K562 (cell line): ENCODE data around the gene SELENOI. TPM values are rescaled to one million over a fixed set of nuclear protein-coding genes. Genes with fewer than 3 reads are reported as not detected.
A peak's percentile ranks its signal among the peaks of the same experiment; 100 is the strongest.

Experiments
- CBX1 ChIP-seq: sonication (generic); IDR thresholded peaks from 2 replicates; pipeline ENCODE4 v1.6.1; 2016; ENCODE audit warnings: antibody characterized with exemption, low read depth, mild to moderate bottlenecking
- CEBPB ChIP-seq: fragments of 450-650 bp; IDR thresholded peaks from 2 replicates; pipeline ENCODE4 v1.6.1; 2016; ENCODE audit warnings: missing genetic modification characterization, missing compliant biosample characterization
- CHD2 ChIP-seq: IDR thresholded peaks from 2 replicates; pipeline ENCODE4 v1.6.1; 2011; ENCODE audit warnings: low read depth, low read length
- CREB1 ChIP-seq, 2 experiments: sonication (generic) in 1 of 2; formaldehyde crosslinking in 1 of 2; IDR thresholded peaks; 2 replicates each; pipeline versions ENCODE4 v1.6.1 to v1.8.0; 2012 to 2022; ENCODE audit warnings: inconsistent platforms in 1 of 2, mild to moderate bottlenecking in 1 of 2, missing genetic modification reagents in 1 of 2, moderate library complexity in 1 of 2
- DDX20 ChIP-seq: fragments of 450-650 bp; IDR thresholded peaks from 2 replicates; pipeline ENCODE4 v1.6.1; 2016; ENCODE audit warnings: missing genetic modification characterization, low read depth, mild to moderate bottlenecking, missing compliant biosample characterization, moderate library complexity
- E4F1 ChIP-seq: fragments of 250-450 bp; sonication (Bioruptor Pico); IDR thresholded peaks from 2 replicates; pipeline ENCODE4 v1.5.0; 2021; ENCODE audit warnings: mild to moderate bottlenecking, borderline replicate concordance
- GABPB1 ChIP-seq: sonication (generic); formaldehyde crosslinking; IDR thresholded peaks from 2 replicates; pipeline ENCODE4 v1.8.0; 2022; ENCODE audit warnings: mild to moderate bottlenecking, missing genetic modification reagents
- HDAC3 ChIP-seq: fragments of 450-650 bp; IDR thresholded peaks from 2 replicates; pipeline ENCODE4 v1.6.1; 2018; ENCODE audit warnings: borderline replicate concordance, mild to moderate bottlenecking, moderate library complexity; ENCODE audit not compliant: partially characterized antibody
- ID3 ChIP-seq, 2 experiments: fragments of 250-450 bp in 1 of 2; fragments of 450-650 bp in 1 of 2; sonication (Bioruptor Pico) in 1 of 2; IDR thresholded peaks; 2 replicates each; pipeline versions ENCODE4 v1.6.1 to v1.8.0; 2016 to 2021; ENCODE audit warnings: mild to moderate bottlenecking in 2 of 2, moderate library complexity in 2 of 2, missing compliant biosample characterization in 1 of 2, missing genetic modification characterization in 1 of 2
- JUNB ChIP-seq: fragments of 450-650 bp; formaldehyde crosslinking; conservative IDR thresholded peaks from 2 replicates; pipeline ENCODE4 v1.4.0; 2020; ENCODE audit warnings: mild to moderate bottlenecking
- LEF1 ChIP-seq: fragments of 450-650 bp; IDR thresholded peaks from 2 replicates; pipeline ENCODE4 v1.6.1; 2016; ENCODE audit warnings: mild to moderate bottlenecking
- MLLT1 ChIP-seq, 2 experiments: fragments of 450-650 bp; IDR thresholded peaks; 2 replicates each; pipeline ENCODE4 v1.6.1; 2016
- MXD1 ChIP-seq: fragments of 250-450 bp; sonication (Bioruptor Pico); IDR thresholded peaks from 2 replicates; pipeline ENCODE4 v1.8.0; 2021; ENCODE audit warnings: borderline replicate concordance, mild to moderate bottlenecking, moderate library complexity; ENCODE audit not compliant: poor library complexity, severe bottlenecking
- NR2F6 ChIP-seq: fragments of 450-650 bp; formaldehyde crosslinking; IDR thresholded peaks from 2 replicates; pipeline ENCODE4 v1.4.0; 2020; ENCODE audit warnings: mild to moderate bottlenecking
- PHB ChIP-seq: fragments of 250-450 bp; sonication (Bioruptor Pico); IDR thresholded peaks from 2 replicates; pipeline ENCODE4 v1.5.0; 2021
- PTBP1 ChIP-seq: fragments of 200-400 bp; formaldehyde crosslinking; IDR thresholded peaks from 2 replicates; pipeline ENCODE4 v1.6.1; 2017; ENCODE audit warnings: low read depth, low read length
- YBX1 ChIP-seq: fragments of 450-650 bp; IDR thresholded peaks from 2 replicates; pipeline ENCODE4 v1.7.1; 2016; ENCODE audit warnings: mild to moderate bottlenecking
- ZBTB2 ChIP-seq: fragments of 450-650 bp; IDR thresholded peaks from 2 replicates; pipeline ENCODE4 v1.6.1; 2016; ENCODE audit warnings: antibody characterized with exemption
- ZNF586 ChIP-seq: fragments of 450-650 bp; formaldehyde crosslinking; conservative IDR thresholded peaks from 2 replicates; pipeline ENCODE4 v1.4.0; 2020; ENCODE audit warnings: mild to moderate bottlenecking, moderate library complexity
- ZNF740 ChIP-seq, 3 experiments: fragments of 200-800 bp in 1 of 3; sonication (Bioruptor generic) in 1 of 3; sonication (generic) in 1 of 3; formaldehyde crosslinking in 1 of 3; IDR thresholded peaks; 2 replicates each; pipeline versions ENCODE4 v1.6.1 to v1.8.0; 2016 to 2022; ENCODE audit warnings: mild to moderate bottlenecking in 2 of 3, missing compliant biosample characterization in 2 of 3, missing genetic modification characterization in 2 of 3, missing genetic modification reagents in 1 of 3
- polyA plus RNA-seq, 8 experiments: library from polyadenylated mRNA; depleted of rRNA in 4 of 8; stranded (reverse) in 5 of 8; unstranded in 3 of 8; fragments of >200 nt; fragmentation: Nextera tagmentation in 2 of 8; fragmentation: Illumina TruSeq in 1 of 8; extraction: Ambion mirVana in 2 of 8; extraction: Trizol in 1 of 8; gene quantifications; 2 replicates each; pipeline versions ENCODE4 v1.2.1 to v1.2.3, GENCODE V29; 2011 to 2014; ENCODE audit warnings: inconsistent platforms in 1 of 8, missing spikeins in 1 of 8
- total RNA-seq, 7 experiments: library from RNA; depleted of rRNA in 6 of 7; stranded (reverse); fragments of >200 nt in 6 of 7; fragmentation: Illumina TruSeq in 2 of 7; extraction: Trizol in 2 of 7; gene quantifications; 2 replicates each; pipeline versions ENCODE4 v1.2.1 to v1.2.3, GENCODE V29; 2011 to 2021; ENCODE audit warnings: low replicate concordance in 1 of 7

Gene SELENOI
- total and polyA plus RNA-seq, 9 of the 15 experiments (the other 6 are each of a cell fraction or from before 2014, with no cell fraction given): 9.6 to 46.9 (median 24.4) TPM

GRCh38 chr2:26412091-26412673 is 66.2 kb downstream of the SELENOI start (continued):
- TF ChIP-seq CHD2: no peak
- TF ChIP-seq CREB1 (IDR thresholded peaks at IDR 0.05): peak; percentile 75
- TF ChIP-seq CREB1 (CRISPR knock-in tag; IDR thresholded peaks at IDR 0.05): peak; percentile 71
- no peak for TF ChIP-seq PTBP1
- no peak for TF ChIP-seq NR2F6 (CRISPR knock-in tag)
- no peak for TF ChIP-seq E4F1
- no peak for TF ChIP-seq YBX1
- peak; percentile 87 for TF ChIP-seq HDAC3
- no peak for TF ChIP-seq JUNB (CRISPR knock-in tag)
- no peak for TF ChIP-seq ZNF740 (CRISPR knock-in tag; IDR thresholded peaks at IDR 0.05)
- TF ChIP-seq ZNF740 (tag; IDR thresholded peaks at IDR 0.05): no peak
- TF ChIP-seq ZNF586 (CRISPR knock-in tag): no peak
- TF ChIP-seq ID3 (CRISPR knock-in tag; IDR thresholded peaks at IDR 0.05): no peak
- TF ChIP-seq ID3 (tag; IDR thresholded peaks at IDR 0.05): peak; percentile 47; the same call in 1 of the 2 replicates
- TF ChIP-seq ZBTB2: 0 out of 2 replicates have a peak, but pooled peaks have one; percentile 72
- no peak for TF ChIP-seq CBX1
- no peak for TF ChIP-seq MXD1 (CRISPR knock-in tag)
- 0 out of 2 replicates have a peak, but pooled peaks have one; percentile 52 for TF ChIP-seq GABPB1
- peak; percentile 91 for TF ChIP-seq LEF1
- no peak for TF ChIP-seq PHB (CRISPR knock-in tag)
- 0 out of 2 replicates have a peak, but pooled peaks have one; percentile 47 for TF ChIP-seq DDX20 (tag)
- peak; percentile 95 for TF ChIP-seq CEBPB (tag)
- TF ChIP-seq MLLT1 (IDR thresholded peaks at IDR 0.05): peak in 1 of 2 experiments; percentile 86; a peak in 3 of 4 replicates
